Calu3 (cell line): ENCODE data around the gene CSHL1. TPM values are rescaled to one million over a fixed set of nuclear protein-coding genes. Genes with fewer than 3 reads are reported as not detected.

Source experiments
- BruUV-seq: library from RNA; stranded (reverse); fragments of 400-500 nt; replicated peaks from 2 replicates; lab custom pipeline; 2021; lab: Mats Ljungman, UMichigan
- CTCF ChIA-PET: fragments of 300-600 bp; sonication (Branson Sonifier 250); formaldehyde crosslinking; loops from one replicate; lab custom pipeline; 2022; ENCODE audit warnings: antibody characterized with exemption; lab: Charles Lee
- DNase-seq: peaks from one replicate; pipeline ENCODE4 v3.0.0; 2022
- H3K27ac Mint-ChIP-seq: one replicate; pipeline ENCODE4 v1.8.0; 2022; ENCODE audit warnings: mixed read lengths; ENCODE audit not compliant: unreplicated experiment
- H3K27me3 Mint-ChIP-seq: one replicate; pipeline ENCODE4 v1.8.0; 2022; ENCODE audit warnings: mixed read lengths; ENCODE audit not compliant: unreplicated experiment
- H3K36me3 Mint-ChIP-seq: one replicate; pipeline ENCODE4 v1.8.0; 2022; ENCODE audit warnings: mild to moderate bottlenecking, moderate library complexity, mixed read lengths; ENCODE audit not compliant: insufficient read depth, unreplicated experiment
- H3K4me1 Mint-ChIP-seq: one replicate; pipeline ENCODE4 v1.8.0; 2022; ENCODE audit warnings: mild to moderate bottlenecking, low read depth, mixed read lengths; ENCODE audit not compliant: unreplicated experiment
- H3K4me3 Mint-ChIP-seq: one replicate; pipeline ENCODE4 v1.8.0; 2022; ENCODE audit warnings: mild to moderate bottlenecking, low read depth, moderate library complexity, mixed read lengths; ENCODE audit not compliant: unreplicated experiment
- H3K9me3 Mint-ChIP-seq: one replicate; pipeline ENCODE4 v1.8.0; 2022; ENCODE audit warnings: low read depth, mixed read lengths; ENCODE audit not compliant: unreplicated experiment
- CTCF ChIP-seq: fragments of 200-600 bp; IDR thresholded peaks from one replicate; pipeline ENCODE4 v1.8.0; 2022; ENCODE audit warnings: antibody characterized with exemption; ENCODE audit not compliant: unreplicated experiment
- intact Hi-C: fragments of 100-400 bp; cut with micrococcal nuclease; formaldehyde crosslinking; loops from one replicate; pipeline ENCODE4 v1.10.0; 2022; ENCODE audit not compliant: unreplicated experiment
- total RNA-seq: library from RNA; stranded (reverse); gene quantifications from 2 replicates; pipeline ENCODE4 v1.2.3, GENCODE V29; 2022

The CSHL1 gene
- total RNA-seq, 1 experiment from 2014 or later: not detected

GRCh38 chr17:63945784-63946439, 34.9 kb upstream of the CSHL1 start:
- CTCF ChIA-PET: interaction anchor here (0.6 to 1.3 kb wide), 5 partner anchors 9 to 481 kb away, joined by 3 to 5 read pairs (median 4); no protein-coding TSS in a partner anchor
- Mint-ChIP-seq H3K4me1 (no peaks in the 10 kb centered on the region), H3K4me3 (no peak overlapping the region), H3K9me3 (no peaks in the 10 kb centered on the region), H3K27me3 (peaks cover 17% of the 10 kb centered on the region), H3K36me3 (no peaks in the 10 kb centered on the region), H3K27ac (no peak overlapping the region)
- TF ChIP-seq CTCF: no peak
- intact Hi-C loops: no loop called here
- no peak for DNase-seq
- no TSS peak for BruUV-seq

GRCh38 chr17:63944736-63945499, 33.9 kb upstream of the CSHL1 start:
- CTCF ChIA-PET: interaction anchor here (0.6 kb wide), 1 partner anchor 8 kb away, joined by 5 read pairs; no protein-coding TSS in a partner anchor
- no TSS peak for BruUV-seq

GRCh38 chr17:63943745-63944144, 32.7 kb upstream of the CSHL1 start:
- Mint-ChIP-seq H3K9me3 (no peaks in the 10 kb centered on the region), H3K4me1 (no peaks in the 10 kb centered on the region), H3K36me3 (no peaks in the 10 kb centered on the region), H3K27me3 (peaks cover 20% of the 10 kb centered on the region), H3K4me3 (no peak overlapping the region), H3K27ac (no peak overlapping the region)
- DNase-seq: no peak
- CTCF ChIA-PET: no interaction called here
- intact Hi-C loops: no loop called here
- BruUV-seq: no TSS peak
- TF ChIP-seq CTCF: no peak

More at GRCh38 chr17:63944736-63945499, 33.9 kb upstream of the CSHL1 start:
- no peaks in the 10 kb centered on the region for H3K9me3 Mint-ChIP-seq
- no peaks in the 10 kb centered on the region for H3K4me1 Mint-ChIP-seq
- H3K4me3 Mint-ChIP-seq: no peak overlapping the region
- H3K27me3 Mint-ChIP-seq: peaks cover 14% of the 10 kb centered on the region
- intact Hi-C loops: no loop called here
- no peak for DNase-seq
- H3K36me3 Mint-ChIP-seq: no peaks in the 10 kb centered on the region
- no peak overlapping the region for H3K27ac Mint-ChIP-seq
- TF ChIP-seq CTCF: no peak

GRCh38 chr17:63942309-63942985, 31.4 kb upstream of the CSHL1 start:
- Mint-ChIP-seq H3K36me3 (no peaks in the 10 kb centered on the region), H3K27ac (no peak overlapping the region), H3K4me3 (no peak overlapping the region), H3K4me1 (no peaks in the 10 kb centered on the region), H3K27me3 (peaks cover 28% of the 10 kb centered on the region), H3K9me3 (no peaks in the 10 kb centered on the region)
- no TSS peak for BruUV-seq
- intact Hi-C loops: no loop called here
- DNase-seq: no peak
- no peak for TF ChIP-seq CTCF
- CTCF ChIA-PET: interaction anchor here (0.6 kb wide), 1 partner anchor 20 kb away, joined by 3 read pairs; no protein-coding TSS in a partner anchor
